BJ (cell line): ENCODE measurements around the gene THSD7A. TPM values are rescaled to one million over a fixed set of nuclear protein-coding genes. Genes with fewer than 3 reads are reported as not detected.

ENCODE experiments used
- CTCF ChIA-PET: fragments of 350-600 bp; formaldehyde crosslinking; extraction: SDS; loops from one replicate; lab custom pipeline; 2021; ENCODE audit warnings: antibody characterized with exemption, inconsistent platforms; lab: Yijun Ruan, JAX
- POLR2A ChIA-PET: fragments of 300-600 bp; sonication (Branson Sonifier 250); formaldehyde crosslinking; extraction: SDS; loops from one replicate; lab custom pipeline; 2021; ENCODE audit warnings: antibody characterized with exemption; lab: Charles Lee
- DNase-seq: peaks from one replicate; pipeline ENCODE4 v3.0.0-alpha.2; 2011; ENCODE audit warnings: low read depth
- H3K27me3 ChIP-seq: 2 replicates; pipeline ENCODE4 v1.6.0; 2011; ENCODE audit warnings: low read length; ENCODE audit not compliant: control insufficient read depth, insufficient read depth
- H3K36me3 ChIP-seq: 2 replicates; pipeline ENCODE4 v1.5.1; 2011; ENCODE audit warnings: low read length; ENCODE audit not compliant: control insufficient read depth, insufficient read depth
- H3K4me3 ChIP-seq: 2 replicates; pipeline ENCODE4 v1.5.1; 2011; ENCODE audit warnings: low read depth, mild to moderate bottlenecking, control low read depth, low read length
- CTCF ChIP-seq: IDR thresholded peaks from 2 replicates; pipeline ENCODE4 v1.5.1; 2011; ENCODE audit warnings: low read depth, mild to moderate bottlenecking, control low read depth, inconsistent platforms, low read length, moderate library complexity; ENCODE audit not compliant: insufficient read depth
- polyA plus RNA-seq: library from polyadenylated mRNA; depleted of rRNA; stranded (reverse); fragments of >200 nt; gene quantifications from 2 replicates; pipeline ENCODE4 v1.2.3, GENCODE V29; 2011

Gene THSD7A
- polyA plus RNA-seq, 1 experiment = 0.02 TPM

GRCh38 chr7:11551470-11551869 lies 280.5 kb downstream of the THSD7A start:
- TF ChIP-seq CTCF = no peak
- POLR2A ChIA-PET = no interaction called here
- no peak for DNase-seq
- CTCF ChIA-PET = no interaction called here
- H3K4me3 ChIP-seq = no peak overlapping the region
- H3K36me3 ChIP-seq = no peaks in the 10 kb centered on the region
- no peaks in the 10 kb centered on the region for H3K27me3 ChIP-seq

GRCh38 chr7:11548532-11548931 lies 283.5 kb downstream of the THSD7A start:
- Histone ChIP-seq H3K36me3 (no peaks in the 10 kb centered on the region), H3K4me3 (no peak overlapping the region), H3K27me3 (no peaks in the 10 kb centered on the region)
- TF ChIP-seq CTCF = no peak
- POLR2A ChIA-PET = no interaction called here
- CTCF ChIA-PET = no interaction called here
- no peak for DNase-seq

GRCh38 chr7:11541330-11541729 lies 290.7 kb downstream of the THSD7A start:
- Histone ChIP-seq H3K4me3 (no peak overlapping the region), H3K27me3 (no peaks in the 10 kb centered on the region), H3K36me3 (no peaks in the 10 kb centered on the region)
- POLR2A ChIA-PET = no interaction called here
- CTCF ChIA-PET = no interaction called here
- DNase-seq = no peak
- no peak for TF ChIP-seq CTCF

- CTCF ChIA-PET = interaction anchor here (1.6 kb wide), 1 partner anchor 12 kb away, joined by 3 read pairs; no protein-coding TSS in a partner anchor
- no peak for DNase-seq
- TF ChIP-seq CTCF = no peak
- H3K36me3 ChIP-seq = no peaks in the 10 kb centered on the region
- H3K27me3 ChIP-seq = no peaks in the 10 kb centered on the region
- H3K4me3 ChIP-seq = no peak overlapping the region
- POLR2A ChIA-PET = no interaction called here
Observed at GRCh38 chr7:11540271-11540761, 291.7 kb downstream of the THSD7A start.

GRCh38 chr7:11539853-11540252 lies 292.1 kb downstream of the THSD7A start:
- DNase-seq = no peak
- H3K27me3 ChIP-seq = no peaks in the 10 kb centered on the region
- POLR2A ChIA-PET = no interaction called here
- CTCF ChIA-PET = interaction anchor here (1.6 kb wide), 1 partner anchor 13 kb away, joined by 3 read pairs; no protein-coding TSS in a partner anchor
- H3K4me3 ChIP-seq = no peak overlapping the region
- no peaks in the 10 kb centered on the region for H3K36me3 ChIP-seq
- TF ChIP-seq CTCF = no peak
